Retinal pigment epithelial cell (primary cell): ENCODE measurements around the gene MYRFL.

ENCODE experiments used
- DNase-seq: peaks from one replicate; pipeline ENCODE4 v3.0.0-alpha.2; 2010; ENCODE audit warnings: low read depth
- H3K4me3 ChIP-seq: 2 replicates; pipeline ENCODE4 v1.5.1; 2011; ENCODE audit warnings: mild to moderate bottlenecking, low read length, control low read depth, moderate library complexity
- TF ChIP-seq, protein P1 (sequence below): conservative IDR thresholded peaks from 2 replicates; pipeline ENCODE4 v1.5.1; 2011; ENCODE audit warnings: low read depth, low read length, control low read depth, inconsistent platforms

The MYRFL gene

DNA sequence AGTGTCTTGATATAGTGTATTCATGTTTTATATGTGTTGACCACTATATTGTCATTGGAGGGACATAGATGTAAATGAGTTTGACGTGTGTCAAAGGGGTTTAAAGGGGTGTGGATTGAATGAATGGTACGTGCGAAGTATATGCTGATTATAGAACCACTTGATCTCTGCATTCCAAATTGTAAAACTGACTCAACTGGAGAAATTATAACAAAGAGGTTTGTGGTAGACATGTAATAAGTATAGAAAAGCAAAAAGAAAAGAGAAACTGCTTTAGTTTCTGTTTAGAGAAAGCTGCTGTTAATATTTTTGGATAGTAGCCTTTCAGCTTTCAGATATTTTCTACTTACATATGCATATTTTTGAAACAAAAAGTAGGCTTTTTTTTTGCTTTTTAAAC, 8.9 kb upstream of the MYRFL start:
- TF ChIP-seq, protein P1, sequence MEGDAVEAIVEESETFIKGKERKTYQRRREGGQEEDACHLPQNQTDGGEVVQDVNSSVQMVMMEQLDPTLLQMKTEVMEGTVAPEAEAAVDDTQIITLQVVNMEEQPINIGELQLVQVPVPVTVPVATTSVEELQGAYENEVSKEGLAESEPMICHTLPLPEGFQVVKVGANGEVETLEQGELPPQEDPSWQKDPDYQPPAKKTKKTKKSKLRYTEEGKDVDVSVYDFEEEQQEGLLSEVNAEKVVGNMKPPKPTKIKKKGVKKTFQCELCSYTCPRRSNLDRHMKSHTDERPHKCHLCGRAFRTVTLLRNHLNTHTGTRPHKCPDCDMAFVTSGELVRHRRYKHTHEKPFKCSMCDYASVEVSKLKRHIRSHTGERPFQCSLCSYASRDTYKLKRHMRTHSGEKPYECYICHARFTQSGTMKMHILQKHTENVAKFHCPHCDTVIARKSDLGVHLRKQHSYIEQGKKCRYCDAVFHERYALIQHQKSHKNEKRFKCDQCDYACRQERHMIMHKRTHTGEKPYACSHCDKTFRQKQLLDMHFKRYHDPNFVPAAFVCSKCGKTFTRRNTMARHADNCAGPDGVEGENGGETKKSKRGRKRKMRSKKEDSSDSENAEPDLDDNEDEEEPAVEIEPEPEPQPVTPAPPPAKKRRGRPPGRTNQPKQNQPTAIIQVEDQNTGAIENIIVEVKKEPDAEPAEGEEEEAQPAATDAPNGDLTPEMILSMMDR, result no peak

DNA sequence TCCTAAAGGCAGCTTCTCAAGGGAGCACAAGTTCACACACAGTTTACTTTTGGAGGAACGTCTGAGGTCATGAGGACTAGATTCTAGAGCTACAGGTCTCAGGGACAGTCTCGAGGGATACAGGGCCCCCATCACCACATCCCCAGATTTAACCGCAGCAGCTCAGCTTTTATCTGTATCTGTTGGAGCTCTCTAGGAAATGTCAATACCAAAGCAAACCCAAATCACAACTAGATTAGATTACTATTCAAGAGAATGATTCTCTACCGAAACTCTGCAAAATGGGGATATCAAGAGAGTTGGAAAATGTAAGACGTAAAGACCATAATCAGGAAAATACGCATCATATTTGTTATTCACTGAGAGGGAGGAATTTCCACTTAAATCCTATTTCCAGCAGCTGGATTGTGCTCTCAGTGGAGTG, 4.0 kb upstream of the MYRFL start:
- H3K4me3 ChIP-seq, result no peak overlapping the region
- no peak for DNase-seq
- TF ChIP-seq, protein P1, result no peak

More for the DNA sequence above, 8.9 kb upstream of the MYRFL start:
- no peak for DNase-seq
- H3K4me3 ChIP-seq, result no peak overlapping the region

DNA sequence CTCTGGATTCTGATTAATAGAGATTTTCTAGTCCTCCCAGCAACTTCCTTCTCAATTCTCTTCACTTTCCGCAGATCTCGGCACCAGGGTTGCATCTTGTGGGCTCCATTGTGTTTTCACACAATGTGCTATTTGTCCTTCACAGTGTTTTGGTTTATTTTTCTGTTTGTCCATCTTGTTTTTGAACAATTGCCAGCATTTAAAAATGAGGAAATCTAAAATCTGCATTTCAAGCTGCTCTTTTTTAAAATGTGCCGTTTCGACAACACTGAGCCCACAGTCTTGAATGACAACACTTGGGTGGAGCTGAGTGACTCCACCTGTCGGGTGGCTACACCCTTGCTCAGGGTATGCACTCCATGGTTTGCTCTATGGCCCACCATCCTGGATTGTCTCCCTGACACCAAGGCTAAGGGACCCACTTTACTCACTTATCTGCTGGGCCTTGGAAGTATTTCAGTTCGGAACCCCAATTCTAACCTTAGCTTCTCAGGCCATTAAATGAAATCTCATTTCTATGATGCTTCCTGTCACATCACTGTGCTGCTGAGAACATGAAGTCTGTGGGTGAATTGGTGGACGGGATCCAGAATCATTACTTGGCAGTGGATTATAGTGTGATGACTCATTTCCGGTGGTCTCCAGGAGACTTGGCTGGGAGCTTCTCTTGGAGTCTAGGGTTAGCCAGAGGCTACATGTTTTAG, 3.4 kb upstream of the MYRFL start:
- TF ChIP-seq, protein P1, result no peak
- peak overlapping the region; percentile 23 for H3K4me3 ChIP-seq
- peak; percentile 87 for DNase-seq

DNA sequence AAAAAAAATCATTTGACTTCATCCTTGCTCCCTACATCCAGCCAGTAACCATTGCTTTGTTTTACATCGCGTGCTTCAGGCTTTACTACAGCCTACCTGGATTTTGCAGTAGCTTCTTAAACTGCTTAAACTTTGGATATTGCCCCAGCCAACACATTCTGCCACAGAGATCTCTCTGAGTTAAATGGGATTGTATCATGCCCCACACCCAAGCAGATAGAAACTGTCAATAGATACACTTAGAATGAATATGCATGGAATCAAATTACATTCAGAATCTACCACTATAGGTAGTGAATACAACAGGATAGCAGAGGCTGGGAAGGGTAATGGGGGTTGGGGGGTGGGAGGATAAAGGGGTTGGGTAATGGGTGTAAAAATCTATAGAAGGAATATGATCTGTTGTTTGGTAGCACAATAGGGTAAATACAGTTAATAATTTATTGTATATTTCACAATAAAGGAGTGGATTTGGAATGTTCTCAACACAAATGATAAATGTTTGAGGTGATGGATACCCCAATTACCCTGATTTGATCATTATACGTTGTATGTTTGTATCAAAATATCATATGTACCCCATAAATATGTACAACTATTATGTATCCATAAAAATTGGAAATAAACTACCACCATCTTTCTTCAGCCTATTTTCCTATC, 2.7 kb upstream of the MYRFL start:
- TF ChIP-seq, protein P1, result no peak
- no peak overlapping the region for H3K4me3 ChIP-seq
- no peak for DNase-seq

DNA sequence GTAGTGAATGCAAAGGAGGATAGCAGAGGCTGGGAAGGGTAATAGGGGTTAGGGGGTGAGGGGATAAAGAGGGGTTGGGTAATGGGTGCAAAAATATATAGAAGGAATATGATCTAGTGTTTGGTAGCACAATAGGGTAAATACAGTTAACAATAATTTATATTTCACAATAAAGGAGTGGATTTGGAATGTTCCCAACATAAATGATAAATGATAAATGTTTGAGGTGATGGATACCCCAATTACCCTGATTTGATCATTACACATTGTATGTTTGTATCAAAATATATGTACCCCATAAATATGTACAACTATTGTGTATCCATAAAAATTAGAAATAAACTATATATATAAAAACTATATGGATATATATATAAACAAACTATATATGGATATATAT, 999 bp upstream of the MYRFL start:
- TF ChIP-seq, protein P1, result no peak
- no peak for DNase-seq
- no peak overlapping the region for H3K4me3 ChIP-seq

DNA sequence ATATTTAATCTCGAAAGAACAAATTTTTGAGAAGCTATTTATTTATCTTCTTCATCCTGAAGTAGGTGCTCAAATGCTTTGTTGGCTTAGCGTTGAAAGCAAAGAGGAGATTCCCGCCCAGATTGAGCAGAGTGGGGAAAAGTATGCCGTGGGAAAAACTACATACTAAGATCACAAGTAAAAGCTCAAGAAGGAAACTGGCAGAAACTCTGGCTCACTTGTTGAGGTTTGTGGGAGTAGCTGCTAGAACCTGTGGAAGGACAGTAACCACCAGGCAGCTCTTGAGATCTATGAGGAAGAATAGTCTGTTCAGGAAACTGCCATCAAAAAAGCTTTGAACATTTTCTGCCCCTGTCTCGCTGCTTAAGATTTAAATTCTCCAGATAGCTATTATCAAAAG, 3.9 kb downstream of the MYRFL start:
- TF ChIP-seq, protein P1, result no peak
- DNase-seq, result no peak
- H3K4me3 ChIP-seq, result no peak overlapping the region

DNA sequence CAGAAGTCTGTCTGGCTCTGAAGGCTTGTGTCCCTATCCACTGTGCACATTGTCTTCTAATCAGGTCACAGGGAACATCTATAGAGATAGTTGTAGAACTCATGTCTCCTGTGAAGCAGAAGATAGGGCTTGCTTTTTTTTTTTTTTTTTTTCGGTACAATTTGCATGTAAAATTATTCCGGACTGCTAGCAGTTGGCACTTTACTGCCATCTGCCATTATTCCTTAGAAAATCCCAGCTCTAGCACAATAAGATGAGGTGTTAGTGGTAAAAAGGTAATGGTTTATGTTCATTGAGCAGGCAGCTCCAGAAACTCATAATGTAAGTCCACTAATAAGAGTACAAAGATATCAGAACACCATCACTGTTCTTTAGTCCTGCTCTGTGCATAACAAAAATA, 8.7 kb downstream of the MYRFL start:
- DNase-seq, result no peak
- TF ChIP-seq, protein P1, result no peak
- H3K4me3 ChIP-seq, result no peak overlapping the region
